SH-SY5Y (cell line): Measurements from ENCODE around the gene RAPGEF1.

Experiments used
- GATA2 ChIP-seq: IDR thresholded peaks from 2 replicates; pipeline ENCODE4 v1.6.1; 2011; ENCODE audit warnings: mild to moderate bottlenecking, low read depth, low read length
- GATA3 ChIP-seq: IDR thresholded peaks from 2 replicates; pipeline ENCODE4 v1.6.1; 2011; ENCODE audit warnings: low read depth, mild to moderate bottlenecking, low read length, moderate library complexity

DNA sequence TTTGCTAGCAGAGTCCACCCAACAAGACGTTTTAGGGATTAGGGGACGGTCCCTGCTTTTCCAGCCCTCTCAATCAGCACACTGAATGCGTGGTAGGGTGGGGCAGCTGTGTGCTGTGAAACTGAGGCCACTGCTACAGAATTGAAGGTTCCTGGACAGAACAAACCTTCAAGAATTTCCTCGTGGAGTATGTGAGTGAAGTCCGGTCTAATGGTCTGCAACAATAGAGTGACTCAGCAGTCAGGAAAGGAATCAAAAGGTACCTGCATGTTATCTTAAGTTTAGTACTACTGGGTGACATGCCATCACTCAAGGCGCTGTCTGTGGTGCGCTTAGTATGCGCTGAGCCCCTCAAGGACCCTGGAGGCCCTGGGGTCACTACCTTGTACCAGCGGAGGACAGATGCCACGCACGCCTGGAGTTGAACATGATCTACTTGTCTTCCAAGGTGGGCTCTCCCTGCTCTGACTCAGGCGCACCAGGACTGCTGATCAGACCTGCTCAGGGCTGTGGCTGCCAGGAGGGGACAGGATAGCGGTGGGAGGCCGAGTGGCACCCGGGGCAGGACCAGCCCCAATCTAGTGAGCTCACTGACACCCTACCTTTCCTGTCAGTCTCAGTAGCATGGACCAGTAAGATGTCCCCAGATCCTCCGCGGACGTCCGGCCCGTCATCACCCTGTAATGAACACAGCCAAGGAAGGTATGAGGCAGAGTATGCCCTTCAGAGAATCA, 144.0 kb downstream of the RAPGEF1 start:
- TF ChIP-seq GATA3 (no peak), GATA2 (no peak)
